ENCODE data around the gene TAP2. TPM values are rescaled to one million over a fixed set of nuclear protein-coding genes. Genes with fewer than 3 reads are reported as not detected.
A peak's percentile ranks its signal among the peaks of the same experiment; 100 is the strongest.
"Not testable (repeated sequence)": the region's sequence is repeated elsewhere in the genome, so short reads cannot be mapped to it uniquely, and the experiment has no call there.

TAP2 gene
- 10 to 100 TPM in 2 of 4 donors, 1 to 10 TPM in 2; 9.9 to 13.3 (median 10.6) TPM for polyA plus RNA-seq (ENCODE audit: insufficient read length in 4 of 4)

GRCh38 chr6:32838114-32838958 lies at the start of gene TAP2:
Gene TAP2 (minus strand): TSS chr6:32838739. CDS start chr6:32838233, 506 bp downstream.
- DNase-seq (ENCODE audit: low read depth in 4 of 4, low spot score in 3 of 4): peak; percentile 80 to 87 (median 84)

- DNase-seq (ENCODE audit: low read depth in 4 of 4, low spot score in 3 of 4): no peak
These were observed 49.1 kb upstream of the TAP2 start for GRCh38 chr6:32887616-32888015.

- DNase-seq (ENCODE audit: low read depth in 4 of 4, low spot score in 3 of 4): no peak
These were observed 48.3 kb upstream of the TAP2 start for GRCh38 chr6:32886681-32887383.

DNA sequence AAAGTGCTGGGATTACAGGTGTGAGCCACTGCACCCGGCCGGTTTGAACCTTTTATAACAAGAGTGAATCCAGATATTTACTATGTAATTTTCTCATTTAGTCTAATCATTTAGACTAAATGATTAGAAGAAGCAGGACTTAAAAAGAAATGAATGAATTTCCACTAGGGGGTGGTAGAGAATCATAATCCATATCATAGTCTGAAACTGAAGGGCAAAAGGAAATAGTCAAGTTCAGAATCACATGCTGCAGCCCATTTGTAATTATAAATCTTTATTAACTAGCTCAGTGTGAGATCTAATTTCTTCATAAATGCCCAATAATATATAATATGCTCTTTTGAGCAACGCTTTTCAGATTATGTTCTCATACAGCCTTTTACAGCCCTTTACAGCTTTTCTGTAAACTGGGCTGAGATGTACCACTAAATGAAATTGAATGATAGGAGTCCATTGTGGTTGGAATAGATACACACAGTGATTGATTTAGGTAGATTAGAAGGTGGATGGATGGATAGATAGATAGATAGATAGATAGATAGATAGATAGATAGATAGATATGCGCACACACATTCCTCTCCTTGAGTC lies 47.3 kb upstream of the TAP2 start:
- DNase-seq (ENCODE audit: low read depth in 4 of 4, low spot score in 3 of 4): peak; percentile 50 to 73 (median 63)

DNA sequence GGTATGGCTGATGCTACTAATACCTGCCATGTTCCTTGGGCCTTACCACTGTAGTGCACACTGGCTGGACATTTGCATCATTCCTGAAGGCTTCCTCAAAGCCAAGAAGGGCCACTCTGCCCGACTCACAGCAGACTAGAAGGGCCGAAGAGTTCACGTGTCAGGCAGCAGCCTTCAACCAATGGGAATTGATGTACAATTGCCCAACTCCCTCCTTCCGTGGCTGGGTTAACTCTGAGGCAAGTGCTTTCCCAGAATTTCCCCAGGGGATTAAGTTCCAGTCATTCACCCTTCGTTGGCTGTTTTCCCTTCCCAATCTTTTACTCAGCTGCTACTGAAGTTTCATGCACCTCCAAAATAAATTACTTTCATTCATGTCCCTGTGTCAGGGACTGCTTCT lies 45.2 kb upstream of the TAP2 start:
- DNase-seq (ENCODE audit: low read depth in 4 of 4, low spot score in 3 of 4): no peak

GRCh38 chr6:32882879-32883250 lies 44.3 kb upstream of the TAP2 start:
- DNase-seq (ENCODE audit: low read depth in 4 of 4, low spot score in 3 of 4): no peak

- not testable (repeated sequence) for DNase-seq (ENCODE audit: low read depth in 4 of 4, low spot score in 3 of 4)
These were observed 42.4 kb upstream of the TAP2 start for GRCh38 chr6:32880962-32881361.

- DNase-seq (ENCODE audit: low read depth in 4 of 4, low spot score in 3 of 4): no peak
These were observed 41.2 kb upstream of the TAP2 start for GRCh38 chr6:32879691-32880090.

DNA sequence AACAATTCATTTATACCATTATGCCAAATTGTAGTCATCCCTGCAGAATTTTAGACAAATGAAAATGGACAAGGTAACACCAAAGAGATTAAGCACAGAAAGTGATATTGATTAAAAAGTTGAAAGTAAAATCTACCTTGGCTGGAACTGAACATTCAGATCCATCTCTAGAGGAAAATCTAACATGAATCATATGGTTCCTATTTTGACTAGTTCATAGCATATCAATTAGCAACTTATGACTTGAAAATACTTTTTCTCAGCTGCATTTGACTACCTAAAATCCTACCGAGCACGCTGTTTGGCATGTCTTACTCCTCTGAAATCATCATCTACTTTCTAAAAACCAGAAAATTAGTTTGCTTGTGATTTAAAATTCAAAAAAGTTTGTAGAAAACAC lies 38.1 kb upstream of the TAP2 start:
- no peak for DNase-seq (ENCODE audit: low read depth in 4 of 4, low spot score in 3 of 4)

GRCh38 chr6:32873947-32874346 lies 35.4 kb upstream of the TAP2 start:
- DNase-seq (ENCODE audit: low read depth in 4 of 4, low spot score in 3 of 4): not testable (repeated sequence)

GRCh38 chr6:32868257-32868788 lies 29.8 kb upstream of the TAP2 start:
- peak in 3 of 4 donors; percentile 62 to 70 (median 68) for DNase-seq (ENCODE audit: low read depth in 4 of 4, low spot score in 3 of 4)

- DNase-seq (ENCODE audit: low read depth in 4 of 4, low spot score in 3 of 4): no peak
These were observed 29.2 kb upstream of the TAP2 start for GRCh38 chr6:32867554-32868256.

- DNase-seq (ENCODE audit: low read depth in 4 of 4, low spot score in 3 of 4): no peak
These were observed 28.5 kb upstream of the TAP2 start for GRCh38 chr6:32867022-32867477.

DNA sequence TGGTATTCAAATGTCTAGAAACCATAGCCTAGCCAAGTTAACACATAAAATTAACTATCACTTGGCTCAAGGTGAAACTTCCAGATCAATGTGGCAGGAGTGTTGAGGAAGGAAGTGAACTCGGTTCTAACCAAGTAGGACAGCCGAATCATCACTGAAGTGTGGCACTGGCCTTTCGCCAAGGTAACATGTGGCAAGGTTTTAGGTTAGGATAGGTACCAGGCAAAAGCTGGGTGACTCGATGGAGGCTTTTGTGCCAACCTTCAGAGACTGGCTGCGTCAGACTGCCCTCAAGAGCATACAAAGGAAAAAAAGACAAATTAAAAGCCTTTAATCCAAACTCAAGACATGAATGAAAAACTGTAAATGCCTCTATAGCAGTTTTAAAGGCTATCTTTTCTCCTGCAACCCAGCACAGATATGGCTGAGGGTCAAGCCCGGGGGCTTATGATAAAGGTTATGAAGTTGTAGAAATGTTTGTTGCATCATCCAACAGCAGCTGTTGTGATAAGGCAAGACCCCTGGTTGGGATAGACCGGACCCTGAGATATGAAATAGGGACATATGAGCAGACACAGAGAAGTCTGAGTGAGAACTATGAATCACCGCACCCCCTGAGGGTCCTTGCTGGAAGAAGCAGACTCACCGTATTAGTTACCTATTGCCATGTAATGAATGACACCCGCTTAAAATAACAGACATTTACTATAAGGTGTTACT lies 27.3 kb upstream of the TAP2 start:
- no peak for DNase-seq (ENCODE audit: low read depth in 4 of 4, low spot score in 3 of 4)

DNA sequence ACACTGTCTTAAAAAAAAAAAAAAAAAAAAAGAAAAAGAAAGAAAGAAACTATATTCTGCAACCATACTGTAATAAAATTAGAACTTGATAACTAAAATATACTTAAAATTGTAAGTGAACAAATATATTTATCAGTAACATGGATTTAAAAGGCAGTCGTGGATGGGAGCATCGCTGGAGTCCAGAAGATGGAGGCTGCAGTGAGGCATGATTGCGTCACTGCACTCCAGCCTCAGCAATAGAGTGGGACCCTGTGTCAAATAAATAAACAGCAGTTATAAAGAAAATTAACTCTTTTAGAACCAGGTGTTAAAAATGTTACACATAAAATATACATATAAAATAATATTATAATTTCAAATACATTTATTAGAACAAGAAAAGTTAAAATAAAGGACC lies 24.2 kb upstream of the TAP2 start:
- DNase-seq (ENCODE audit: low read depth in 4 of 4, low spot score in 3 of 4): no peak

GRCh38 chr6:32860674-32861073 lies 22.1 kb upstream of the TAP2 start:
- no peak for DNase-seq (ENCODE audit: low read depth in 4 of 4, low spot score in 3 of 4)

- no peak for DNase-seq (ENCODE audit: low read depth in 4 of 4, low spot score in 3 of 4)
These were observed 19.7 kb upstream of the TAP2 start for GRCh38 chr6:32858194-32858593.

GRCh38 chr6:32857156-32857891 lies 18.8 kb upstream of the TAP2 start:
- no peak for DNase-seq (ENCODE audit: low read depth in 4 of 4, low spot score in 3 of 4)
